HG03565 (cell line): ENCODE measurements around the gene CECR2.
"Not testable (repeated sequence)": the region's sequence is repeated elsewhere in the genome, so short reads cannot be mapped to it uniquely, and the experiment has no call there.

Experiments
- ATAC-seq: cut with Tn5 transposase; IDR thresholded peaks from one replicate; pipeline ENCODE4 v1.9.1; 2021; ENCODE audit warnings: mild to moderate bottlenecking, moderate library complexity; ENCODE audit not compliant: unreplicated experiment

Gene CECR2

DNA sequence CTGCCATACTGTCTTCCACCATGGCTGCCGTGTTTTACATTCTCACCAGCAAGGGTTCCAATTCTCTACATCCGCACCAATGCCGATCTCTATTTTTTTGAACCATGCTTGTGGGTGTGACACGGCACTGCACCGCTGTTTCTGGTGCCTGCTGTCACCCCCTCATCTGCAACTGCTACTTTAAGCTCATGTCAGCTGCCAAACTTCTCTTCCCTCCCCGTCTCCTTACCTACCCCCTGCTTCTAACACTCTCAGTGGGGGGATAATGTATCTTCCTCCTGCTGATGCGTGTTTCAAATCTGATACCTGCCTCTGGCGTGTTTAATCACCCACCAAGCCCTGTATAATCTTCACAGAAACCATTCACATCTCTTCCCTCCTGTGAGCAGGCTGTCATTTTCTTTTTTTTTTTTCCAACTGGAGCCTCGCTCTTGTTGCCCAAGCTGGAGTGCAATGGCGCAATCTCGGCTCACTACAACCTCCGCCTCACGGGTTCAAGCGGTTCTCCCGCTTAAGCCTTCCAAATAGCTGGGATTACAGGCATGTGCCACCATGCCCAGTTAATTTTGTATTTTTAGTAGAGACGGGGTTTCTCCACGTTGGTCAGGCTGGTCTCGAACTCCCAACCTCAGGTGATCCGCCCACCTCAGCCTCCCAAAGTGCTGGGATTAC, 196.9 kb downstream of the CECR2 start:
- not testable (repeated sequence) for ATAC-seq

DNA sequence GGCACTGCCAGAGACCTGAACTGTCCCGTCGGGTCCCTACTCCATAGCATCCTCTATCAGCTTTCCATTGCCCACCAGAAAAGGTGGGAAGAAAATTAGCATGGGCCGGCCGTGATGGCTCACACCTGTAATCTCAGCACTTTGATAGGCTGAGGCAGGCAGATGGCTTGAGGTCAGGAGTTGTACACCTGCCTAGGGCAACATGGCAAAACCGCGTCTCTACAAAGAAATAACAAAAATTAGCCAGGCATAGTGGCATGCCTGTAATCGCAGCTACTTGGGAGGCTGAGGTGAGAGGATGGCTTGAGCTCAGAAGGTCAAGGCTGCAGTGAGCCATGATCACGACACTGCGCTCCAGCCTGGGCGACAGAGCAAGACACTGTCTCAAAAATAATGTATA, 197.5 kb downstream of the CECR2 start:
- no peak for ATAC-seq

DNA sequence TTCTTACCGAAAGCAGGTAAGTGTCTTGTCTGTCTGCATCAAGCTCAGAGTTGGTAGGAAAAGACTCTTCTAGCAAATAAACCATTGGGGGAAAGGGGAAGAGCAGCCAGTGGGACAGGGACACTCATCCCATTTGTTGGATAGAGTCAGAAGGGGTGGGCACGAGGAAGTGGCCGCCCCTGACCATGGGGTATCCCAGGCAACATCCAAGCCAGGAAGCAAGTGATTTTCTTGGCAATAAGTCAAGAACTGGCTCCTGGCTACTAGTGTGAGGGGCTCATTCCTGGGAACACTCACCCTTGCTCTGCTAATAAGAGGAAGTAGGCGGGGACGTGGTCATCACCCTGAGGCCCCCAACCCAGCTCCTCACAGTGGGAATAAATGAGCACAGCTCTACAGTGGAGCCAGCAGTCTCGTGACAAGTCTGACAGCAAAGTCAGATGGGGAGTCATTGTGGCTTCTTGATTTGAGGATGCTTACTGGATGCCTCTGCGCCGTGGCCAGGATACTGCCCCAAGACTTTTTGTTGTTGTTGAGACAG, 200.8 kb downstream of the CECR2 start:
- ATAC-seq, result no peak

GRCh38 chr22:17570851-17571631, 201.8 kb downstream of the CECR2 start:
- ATAC-seq, result no peak

GRCh38 chr22:17575151-17575550, 205.9 kb downstream of the CECR2 start:
- no peak for ATAC-seq

- ATAC-seq, result no peak
These were observed 206.4 kb downstream of the CECR2 start for GRCh38 chr22:17575681-17576080.

DNA sequence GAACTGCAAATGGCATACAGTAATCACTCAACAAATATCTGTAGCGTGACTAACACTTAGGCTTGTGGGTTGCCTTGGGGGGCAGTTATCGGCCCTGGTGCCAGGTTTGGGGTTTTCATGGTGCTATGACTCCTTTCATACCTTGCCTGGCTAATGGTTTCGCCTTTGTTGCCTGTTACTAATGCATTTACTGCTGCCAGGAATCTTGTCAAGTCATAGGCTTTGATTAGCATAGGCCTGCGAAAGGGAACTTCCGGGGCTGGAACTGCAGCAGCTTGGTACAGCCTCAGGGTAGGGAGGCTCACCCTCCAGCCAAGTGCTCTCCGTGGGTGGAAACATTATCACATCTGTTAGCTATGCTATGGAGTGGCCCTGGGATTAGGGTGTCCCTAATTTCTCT, 207.2 kb downstream of the CECR2 start:
- no peak for ATAC-seq

DNA sequence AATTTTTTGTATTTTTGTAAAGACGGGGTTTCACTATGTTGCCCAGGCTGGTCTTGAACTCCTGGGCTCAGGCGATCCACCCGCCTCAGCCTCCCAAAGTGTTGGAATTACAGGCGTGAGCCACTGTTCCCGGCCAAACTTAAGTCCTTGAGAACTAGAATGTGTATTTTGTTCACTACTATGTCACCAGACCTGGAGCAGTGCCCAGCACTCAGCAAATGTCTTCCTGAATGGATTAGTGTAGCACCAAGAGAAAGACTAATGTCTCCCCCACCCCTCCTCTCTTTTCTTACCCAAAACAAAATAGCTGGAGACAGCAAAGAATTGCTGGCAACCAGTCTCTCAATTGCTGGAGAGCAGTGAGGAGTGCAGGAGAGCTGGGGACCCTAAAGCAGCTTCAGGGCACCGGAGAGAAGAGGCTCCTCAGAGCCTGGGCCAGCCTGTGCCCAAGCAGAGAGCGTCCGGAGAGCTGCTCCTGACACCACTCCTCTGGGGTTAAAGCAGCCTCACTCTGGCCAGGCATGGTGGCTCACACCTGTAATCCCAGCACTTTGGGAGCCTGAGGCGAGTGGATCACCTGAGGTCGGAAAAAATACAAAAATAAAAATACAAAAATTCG, 209.0 kb downstream of the CECR2 start:
- ATAC-seq, result no peak

DNA sequence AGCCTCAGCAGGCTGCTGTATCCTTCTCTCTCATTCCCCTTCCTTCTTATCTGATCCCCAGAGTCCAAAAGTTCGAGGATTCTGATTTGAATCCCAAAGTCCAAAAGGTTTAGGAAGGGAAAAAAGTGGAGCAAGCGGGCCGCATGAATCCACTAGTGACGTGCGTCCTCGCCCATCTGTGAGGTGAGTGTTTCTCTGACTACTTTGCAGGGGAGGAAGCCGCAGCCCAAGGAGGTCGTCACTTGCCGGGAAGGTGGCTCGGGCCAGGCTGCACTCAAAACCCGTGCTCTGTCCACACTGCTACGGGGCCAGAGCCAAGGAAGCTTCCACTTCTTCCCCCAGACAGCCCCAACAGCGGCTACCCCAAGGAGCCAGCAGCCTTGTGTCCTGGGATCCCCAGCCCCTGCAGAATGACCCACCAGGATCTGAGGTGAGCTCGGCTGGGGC, 210.3 kb downstream of the CECR2 start:
- ATAC-seq, result no peak

GRCh38 chr22:17580441-17581031, 211.3 kb downstream of the CECR2 start:
- ATAC-seq, result no peak

DNA sequence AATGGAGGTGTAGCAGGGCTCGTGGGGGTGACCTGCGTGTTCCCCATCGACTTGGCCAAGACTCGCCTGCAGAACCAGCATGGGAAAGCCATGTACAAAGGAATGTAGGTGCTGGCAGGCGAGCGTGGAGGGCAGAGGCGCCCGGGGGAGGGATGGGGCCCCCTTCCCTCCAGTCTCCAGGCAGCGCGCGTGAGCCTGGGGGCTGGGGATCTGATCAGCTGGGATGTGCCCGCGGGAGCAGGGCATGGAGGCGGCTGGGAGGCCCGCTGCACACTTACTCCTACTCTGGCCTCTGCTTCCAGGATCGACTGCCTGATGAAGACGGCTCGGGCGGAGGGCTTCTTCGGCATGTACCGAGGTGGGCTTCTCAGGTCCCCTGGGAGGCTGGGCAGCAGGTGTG, 211.8 kb downstream of the CECR2 start:
- no peak for ATAC-seq

DNA sequence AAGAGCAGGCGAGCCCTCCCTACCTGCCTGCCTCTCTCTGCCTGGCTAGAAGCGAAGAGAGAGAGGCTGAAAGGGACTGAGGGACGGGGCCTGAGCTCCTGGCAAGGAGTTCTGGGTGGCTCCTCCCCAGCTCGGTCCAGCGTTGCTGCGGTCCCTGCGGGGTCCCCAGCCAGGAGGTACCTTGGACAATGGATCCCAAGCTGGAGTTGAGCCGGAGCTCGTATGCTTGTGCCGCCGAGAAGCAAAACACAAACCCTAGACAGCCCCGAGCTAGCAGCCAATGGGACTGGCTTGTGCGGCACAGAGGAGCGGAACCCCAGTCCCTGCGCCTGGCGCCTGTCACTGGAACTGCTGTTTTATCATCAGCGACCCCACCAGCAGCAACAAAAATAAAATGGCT, 212.4 kb downstream of the CECR2 start:
- no peak for ATAC-seq

- ATAC-seq, result no peak
These were observed 213.9 kb downstream of the CECR2 start for GRCh38 chr22:17583151-17583550.

GRCh38 chr22:17586831-17587440, 217.7 kb downstream of the CECR2 start:
- ATAC-seq, result no peak

GRCh38 chr22:17587629-17588028, 218.4 kb downstream of the CECR2 start:
- ATAC-seq, result no peak

GRCh38 chr22:17588606-17589005, 219.3 kb downstream of the CECR2 start:
- ATAC-seq, result no peak

- no peak for ATAC-seq
These were observed 220.6 kb downstream of the CECR2 start for GRCh38 chr22:17589810-17590375.

DNA sequence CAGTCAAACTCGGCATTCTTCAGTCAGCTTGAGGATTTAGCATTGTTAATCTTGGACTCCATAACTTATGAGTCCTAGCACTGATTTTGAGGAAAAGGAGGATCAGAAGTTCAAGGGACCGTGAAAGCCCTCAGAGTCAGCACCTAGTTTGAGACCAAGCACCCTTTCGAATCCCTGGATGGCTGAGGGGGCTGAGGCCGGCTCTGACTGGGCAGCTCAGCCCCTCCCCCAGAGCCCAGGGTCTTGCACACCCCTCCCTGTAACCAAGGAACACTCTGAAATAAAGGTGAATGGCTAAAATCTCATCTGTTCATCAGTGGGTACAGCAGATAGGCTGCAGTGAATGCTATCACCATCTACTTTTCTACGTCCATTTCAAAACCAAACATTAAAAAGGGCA, 221.3 kb downstream of the CECR2 start:
- ATAC-seq, result no peak

GRCh38 chr22:17592201-17592600, 222.9 kb downstream of the CECR2 start:
- ATAC-seq, result no peak

GRCh38 chr22:17596226-17596625, 227.0 kb downstream of the CECR2 start:
- ATAC-seq, result no peak

GRCh38 chr22:17597217-17597616, 228.0 kb downstream of the CECR2 start:
- ATAC-seq, result no peak
